WTC11 (cell line): ENCODE data around the gene MARCKSL1. TPM values are rescaled to one million over a fixed set of nuclear protein-coding genes. Genes with fewer than 3 reads are reported as not detected.

ENCODE experiments used
- ATAC-seq: fragments of 200-7000 bp; cut with Tn5 transposase; 2 replicates; pipeline ENCODE4 v1.10.0; 2021; ENCODE audit warnings: mild to moderate bottlenecking, moderate library complexity
- CTCF ChIA-PET: fragments of 300-600 bp; sonication (Branson Sonifier 250); formaldehyde crosslinking; loops from one replicate; lab custom pipeline; 2021; ENCODE audit warnings: antibody characterized with exemption; lab: Charles Lee
- POLR2A ChIA-PET: fragments of 350-600 bp; sonication (Branson Sonifier 250); formaldehyde crosslinking; loops from one replicate; lab custom pipeline; 2021; ENCODE audit warnings: antibody characterized with exemption; lab: Charles Lee
- DNase-seq: peaks from one replicate; pipeline ENCODE4 v3.0.0; 2021; ENCODE audit warnings: low spot score
- H3K27ac Mint-ChIP-seq: 2 replicates; pipeline ENCODE4 v1.8.0; 2021; ENCODE audit warnings: mixed read lengths
- H3K27me3 Mint-ChIP-seq: 2 replicates; pipeline ENCODE4 v1.8.0; 2021; ENCODE audit warnings: low read depth, mild to moderate bottlenecking, moderate library complexity, mixed read lengths
- H3K36me3 Mint-ChIP-seq: 2 replicates; pipeline ENCODE4 v1.8.0; 2021; ENCODE audit warnings: mixed read lengths
- H3K4me1 Mint-ChIP-seq: 2 replicates; pipeline ENCODE4 v1.8.0; 2022; ENCODE audit warnings: mixed read lengths
- H3K4me3 Mint-ChIP-seq: 2 replicates; pipeline ENCODE4 v1.8.0; 2021; ENCODE audit warnings: mild to moderate bottlenecking, moderate library complexity, mixed read lengths
- H3K9me3 Mint-ChIP-seq: 2 replicates; pipeline ENCODE4 v1.8.0; 2021; ENCODE audit warnings: mixed read lengths
- ELF4 ChIP-seq: sonication (generic); formaldehyde crosslinking; IDR thresholded peaks from 2 replicates; pipeline ENCODE4 v1.8.1; 2022; ENCODE audit warnings: low read depth, mild to moderate bottlenecking, moderate library complexity, missing genetic modification reagents
- EMX1 ChIP-seq: fragments of 250-450 bp; sonication (Bioruptor Pico); IDR thresholded peaks from 2 replicates; pipeline ENCODE4 v1.8.0; 2021; ENCODE audit warnings: mild to moderate bottlenecking
- ESRRA ChIP-seq: sonication (generic); formaldehyde crosslinking; IDR thresholded peaks from 2 replicates; pipeline ENCODE4 v1.8.1; 2022; ENCODE audit warnings: mild to moderate bottlenecking, missing genetic modification reagents, borderline replicate concordance
- ETV6 ChIP-seq: sonication (generic); formaldehyde crosslinking; IDR thresholded peaks from 2 replicates; pipeline ENCODE4 v1.8.1; 2022; ENCODE audit warnings: mild to moderate bottlenecking, missing genetic modification reagents
- MXD4 ChIP-seq: fragments of 250-450 bp; sonication (Bioruptor Pico); IDR thresholded peaks from 2 replicates; pipeline ENCODE4 v1.8.0; 2021; ENCODE audit warnings: mild to moderate bottlenecking, moderate library complexity, borderline replicate concordance
- RELA ChIP-seq: sonication (generic); formaldehyde crosslinking; IDR thresholded peaks from 2 replicates; pipeline ENCODE4 v1.8.1; 2022; ENCODE audit warnings: missing genetic modification reagents, mild to moderate bottlenecking, borderline replicate concordance
- TEAD1 ChIP-seq: sonication (generic); formaldehyde crosslinking; IDR thresholded peaks from 2 replicates; pipeline ENCODE4 v1.8.0; 2022; ENCODE audit warnings: mild to moderate bottlenecking, missing genetic modification reagents
- TEAD4 ChIP-seq: sonication (generic); formaldehyde crosslinking; IDR thresholded peaks from 2 replicates; pipeline ENCODE4 v1.8.0; 2022; ENCODE audit warnings: mild to moderate bottlenecking, missing genetic modification reagents
- TP53 ChIP-seq: sonication (generic); formaldehyde crosslinking; IDR thresholded peaks from 2 replicates; pipeline ENCODE4 v1.8.1; 2023; ENCODE audit warnings: mild to moderate bottlenecking, missing genetic modification reagents
- ZNF232 ChIP-seq: sonication (generic); formaldehyde crosslinking; IDR thresholded peaks from 2 replicates; pipeline ENCODE4 v1.8.0; 2022; ENCODE audit warnings: mild to moderate bottlenecking, missing genetic modification reagents
- ZNF317 ChIP-seq: sonication (generic); formaldehyde crosslinking; IDR thresholded peaks from 2 replicates; pipeline ENCODE4 v1.8.1; 2023; ENCODE audit warnings: low read depth, mild to moderate bottlenecking, moderate library complexity, missing genetic modification reagents, borderline replicate concordance
- ZNF416 ChIP-seq: fragments of 250-450 bp; sonication (Bioruptor Pico); IDR thresholded peaks from 2 replicates; pipeline ENCODE4 v1.9.0; 2021; ENCODE audit warnings: mild to moderate bottlenecking, inconsistent platforms
- ZNF423 ChIP-seq: fragments of 250-450 bp; sonication (Bioruptor Pico); IDR thresholded peaks from 2 replicates; pipeline ENCODE4 v2.1.2; 2022; ENCODE audit warnings: mild to moderate bottlenecking, moderate library complexity
- total RNA-seq: library from RNA; stranded (reverse); gene quantifications from 3 replicates; pipeline ENCODE4 v1.2.3, GENCODE V29; 2021
- TF ChIP-seq, protein P1 (sequence below): fragments of 250-450 bp; sonication (Bioruptor Pico); conservative IDR thresholded peaks from 2 replicates; pipeline ENCODE4 v1.9.0; 2021; ENCODE audit warnings: mild to moderate bottlenecking
- TF ChIP-seq, protein P2 (sequence below): fragments of 250-450 bp; sonication (Bioruptor Pico); IDR thresholded peaks from 2 replicates; pipeline ENCODE4 v1.9.0; 2021; ENCODE audit warnings: mild to moderate bottlenecking
- TF ChIP-seq, protein P3 (sequence below): sonication (generic); formaldehyde crosslinking; IDR thresholded peaks from 2 replicates; pipeline ENCODE4 v1.8.0; 2023; ENCODE audit warnings: missing genetic modification reagents
- TF ChIP-seq, protein P4 (sequence below): sonication (generic); formaldehyde crosslinking; IDR thresholded peaks from 2 replicates; pipeline ENCODE4 v1.8.0; 2022; ENCODE audit warnings: mild to moderate bottlenecking, missing genetic modification reagents
- TF ChIP-seq, protein P5 (sequence below): sonication (generic); formaldehyde crosslinking; IDR thresholded peaks from 2 replicates; pipeline ENCODE4 v1.8.1; 2022; ENCODE audit warnings: low read depth, missing genetic modification reagents, borderline replicate concordance
- TF ChIP-seq, protein P6 (sequence below): sonication (generic); formaldehyde crosslinking; IDR thresholded peaks from 2 replicates; pipeline ENCODE4 v1.8.0; 2022; ENCODE audit warnings: mild to moderate bottlenecking, missing genetic modification reagents
- TF ChIP-seq, protein P7 (sequence below): fragments of 250-450 bp; sonication (Bioruptor Pico); IDR thresholded peaks from 2 replicates; pipeline ENCODE4 v1.9.0; 2021; ENCODE audit warnings: mild to moderate bottlenecking
- TF ChIP-seq, protein P8 (sequence below): fragments of 250-450 bp; sonication (Bioruptor Pico); IDR thresholded peaks from 2 replicates; pipeline ENCODE4 v1.9.0; 2021; ENCODE audit warnings: mild to moderate bottlenecking, borderline replicate concordance

The MARCKSL1 gene
- total RNA-seq, 1 experiment from 2014 or later, result 450 TPM

DNA sequence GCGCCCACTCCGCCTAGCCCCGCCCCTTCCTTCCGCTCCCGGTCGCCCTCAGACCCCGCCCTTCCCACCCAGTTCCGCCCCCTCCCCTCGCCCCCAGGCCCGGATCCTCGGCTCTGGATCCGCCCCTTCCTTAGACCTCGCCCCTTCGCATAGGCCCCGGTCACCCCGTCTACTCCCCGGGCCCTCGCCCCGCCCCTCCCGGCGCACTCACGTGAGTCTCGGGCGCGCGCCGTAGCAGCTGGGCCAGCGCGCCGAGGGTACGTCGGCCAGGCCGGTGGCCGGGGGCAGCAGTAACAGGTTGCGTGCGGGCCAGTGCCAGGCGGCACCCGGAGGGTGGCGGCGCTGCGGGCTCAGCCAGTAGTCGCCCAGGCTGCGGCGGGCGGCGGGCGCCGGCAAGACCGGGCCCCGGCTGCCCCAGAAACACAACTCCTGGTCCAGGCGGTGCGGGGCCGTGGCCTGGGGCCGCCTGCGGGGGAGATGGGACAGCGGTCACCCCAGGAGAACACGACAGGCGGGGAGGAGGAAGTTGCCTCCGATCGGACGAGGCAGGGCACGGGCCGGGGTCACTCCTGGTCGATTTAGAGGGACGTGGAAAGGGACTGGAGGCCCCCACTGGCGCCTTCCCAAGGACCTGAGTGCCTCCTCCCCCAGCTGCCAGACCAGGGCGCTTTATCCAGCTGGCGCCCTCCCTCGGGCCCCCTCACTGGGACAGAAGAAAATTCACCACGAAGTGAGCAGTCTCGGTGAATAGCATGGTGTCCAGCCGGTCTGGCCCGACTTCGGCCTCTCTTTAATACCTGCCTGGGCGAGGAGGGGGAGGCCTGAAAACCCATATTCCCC lies 15.6 kb upstream of the MARCKSL1 start:
- ChIA-PET CTCF (interaction anchor here (0.6 to 2.1 kb wide), 16 partner anchors 8 to 358 kb away, joined by 3 to 21 read pairs (median 4); partner anchors contain the start of genes FAM229A, MARCKSL1 and TSSK3), POLR2A (interaction anchor here (0.6 to 2.6 kb wide), 8 partner anchors 8 to 103 kb away, joined by 4 to 18 read pairs (median 5); partner anchors contain the start of genes BSDC1, FAM229A, MARCKSL1 and TSSK3)
- peaks cover 55% of the 10 kb centered on the region for H3K27me3 Mint-ChIP-seq
- peaks cover 11% of the 10 kb centered on the region for H3K9me3 Mint-ChIP-seq
- peaks cover 11% of the 10 kb centered on the region for H3K36me3 Mint-ChIP-seq
- H3K4me1 Mint-ChIP-seq, result peaks cover 18% of the 10 kb centered on the region
- ATAC-seq, result peak; percentile 96
- peak overlapping the region; percentile 80 for H3K4me3 Mint-ChIP-seq
- H3K27ac Mint-ChIP-seq, result peak overlapping the region; percentile 84; the same call in 1 of the 2 replicates
- peak; percentile 96 for DNase-seq
- TF ChIP-seq EMX1 (CRISPR knock-in tag) (no peak), ZNF416 (CRISPR knock-in tag) (no peak), TEAD1 (CRISPR knock-in tag) (peak; percentile 92; the same call in 1 of the 2 replicates), ZNF423 (CRISPR knock-in tag) (no peak), MXD4 (CRISPR knock-in tag) (no peak), RELA (0 out of 2 replicates have a peak, but pooled peaks have one; percentile 65), TEAD4 (CRISPR knock-in tag) (no peak), TP53 (CRISPR knock-in tag) (0 out of 2 replicates have a peak, but pooled peaks have one; percentile 71), ZNF317 (CRISPR knock-in tag) (peak; percentile 43; the same call in 1 of the 2 replicates), ELF4 (CRISPR knock-in tag) (0 out of 2 replicates have a peak, but pooled peaks have one; percentile 17), ETV6 (peak; percentile 77; the same call in 1 of the 2 replicates), ZNF232 (CRISPR knock-in tag) (0 out of 2 replicates have a peak, but pooled peaks have one; percentile 18), ESRRA (CRISPR knock-in tag) (peak; percentile 64; the same call in 1 of the 2 replicates)
- TF ChIP-seq, protein P1, sequence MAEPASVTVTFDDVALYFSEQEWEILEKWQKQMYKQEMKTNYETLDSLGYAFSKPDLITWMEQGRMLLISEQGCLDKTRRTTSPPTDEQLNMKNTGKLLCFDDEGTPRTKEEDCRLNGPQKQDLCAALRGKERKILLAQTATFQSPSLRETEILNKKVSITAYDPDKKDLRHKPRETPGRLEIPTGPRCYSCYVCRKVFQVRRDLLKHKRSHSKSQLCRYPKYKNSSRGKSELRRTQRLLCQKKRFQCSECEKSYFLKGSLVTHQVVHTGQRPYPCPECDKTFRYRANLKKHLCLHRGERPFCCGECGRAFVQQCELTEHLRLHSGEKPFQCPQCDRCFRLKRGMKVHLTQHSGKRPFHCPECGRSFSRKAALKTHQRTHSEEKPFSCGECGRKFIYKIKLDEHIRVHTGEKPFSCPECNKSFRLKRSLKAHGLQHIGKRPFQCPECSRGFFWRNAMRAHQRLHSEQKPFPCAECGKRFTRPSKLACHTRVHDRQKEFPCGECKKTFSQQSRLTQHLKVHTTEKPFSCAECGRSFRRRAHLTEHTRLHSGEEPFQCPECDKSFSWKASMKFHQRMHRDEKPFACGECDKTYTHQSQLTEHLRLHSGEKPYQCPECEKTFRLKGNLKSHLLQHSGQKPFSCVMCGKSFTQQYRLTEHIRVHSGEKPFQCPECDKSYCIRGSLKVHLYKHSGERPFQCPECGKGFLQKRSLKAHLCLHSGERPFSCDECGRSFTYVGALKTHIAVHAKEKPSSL (CRISPR knock-in tag), result no peak
- TF ChIP-seq, protein P2, sequence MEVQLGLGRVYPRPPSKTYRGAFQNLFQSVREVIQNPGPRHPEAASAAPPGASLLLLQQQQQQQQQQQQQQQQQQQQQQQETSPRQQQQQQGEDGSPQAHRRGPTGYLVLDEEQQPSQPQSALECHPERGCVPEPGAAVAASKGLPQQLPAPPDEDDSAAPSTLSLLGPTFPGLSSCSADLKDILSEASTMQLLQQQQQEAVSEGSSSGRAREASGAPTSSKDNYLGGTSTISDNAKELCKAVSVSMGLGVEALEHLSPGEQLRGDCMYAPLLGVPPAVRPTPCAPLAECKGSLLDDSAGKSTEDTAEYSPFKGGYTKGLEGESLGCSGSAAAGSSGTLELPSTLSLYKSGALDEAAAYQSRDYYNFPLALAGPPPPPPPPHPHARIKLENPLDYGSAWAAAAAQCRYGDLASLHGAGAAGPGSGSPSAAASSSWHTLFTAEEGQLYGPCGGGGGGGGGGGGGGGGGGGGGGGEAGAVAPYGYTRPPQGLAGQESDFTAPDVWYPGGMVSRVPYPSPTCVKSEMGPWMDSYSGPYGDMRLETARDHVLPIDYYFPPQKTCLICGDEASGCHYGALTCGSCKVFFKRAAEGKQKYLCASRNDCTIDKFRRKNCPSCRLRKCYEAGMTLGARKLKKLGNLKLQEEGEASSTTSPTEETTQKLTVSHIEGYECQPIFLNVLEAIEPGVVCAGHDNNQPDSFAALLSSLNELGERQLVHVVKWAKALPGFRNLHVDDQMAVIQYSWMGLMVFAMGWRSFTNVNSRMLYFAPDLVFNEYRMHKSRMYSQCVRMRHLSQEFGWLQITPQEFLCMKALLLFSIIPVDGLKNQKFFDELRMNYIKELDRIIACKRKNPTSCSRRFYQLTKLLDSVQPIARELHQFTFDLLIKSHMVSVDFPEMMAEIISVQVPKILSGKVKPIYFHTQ (CRISPR knock-in tag), result no peak
- TF ChIP-seq, protein P3, sequence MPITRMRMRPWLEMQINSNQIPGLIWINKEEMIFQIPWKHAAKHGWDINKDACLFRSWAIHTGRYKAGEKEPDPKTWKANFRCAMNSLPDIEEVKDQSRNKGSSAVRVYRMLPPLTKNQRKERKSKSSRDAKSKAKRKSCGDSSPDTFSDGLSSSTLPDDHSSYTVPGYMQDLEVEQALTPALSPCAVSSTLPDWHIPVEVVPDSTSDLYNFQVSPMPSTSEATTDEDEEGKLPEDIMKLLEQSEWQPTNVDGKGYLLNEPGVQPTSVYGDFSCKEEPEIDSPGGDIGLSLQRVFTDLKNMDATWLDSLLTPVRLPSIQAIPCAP, result peak; percentile 76; the same call in 1 of the 2 replicates
- TF ChIP-seq, protein P4, sequence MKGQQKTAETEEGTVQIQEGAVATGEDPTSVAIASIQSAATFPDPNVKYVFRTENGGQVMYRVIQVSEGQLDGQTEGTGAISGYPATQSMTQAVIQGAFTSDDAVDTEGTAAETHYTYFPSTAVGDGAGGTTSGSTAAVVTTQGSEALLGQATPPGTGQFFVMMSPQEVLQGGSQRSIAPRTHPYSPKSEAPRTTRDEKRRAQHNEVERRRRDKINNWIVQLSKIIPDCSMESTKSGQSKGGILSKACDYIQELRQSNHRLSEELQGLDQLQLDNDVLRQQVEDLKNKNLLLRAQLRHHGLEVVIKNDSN, result peak; percentile 80; the same call in 1 of the 2 replicates
- TF ChIP-seq, protein P5, sequence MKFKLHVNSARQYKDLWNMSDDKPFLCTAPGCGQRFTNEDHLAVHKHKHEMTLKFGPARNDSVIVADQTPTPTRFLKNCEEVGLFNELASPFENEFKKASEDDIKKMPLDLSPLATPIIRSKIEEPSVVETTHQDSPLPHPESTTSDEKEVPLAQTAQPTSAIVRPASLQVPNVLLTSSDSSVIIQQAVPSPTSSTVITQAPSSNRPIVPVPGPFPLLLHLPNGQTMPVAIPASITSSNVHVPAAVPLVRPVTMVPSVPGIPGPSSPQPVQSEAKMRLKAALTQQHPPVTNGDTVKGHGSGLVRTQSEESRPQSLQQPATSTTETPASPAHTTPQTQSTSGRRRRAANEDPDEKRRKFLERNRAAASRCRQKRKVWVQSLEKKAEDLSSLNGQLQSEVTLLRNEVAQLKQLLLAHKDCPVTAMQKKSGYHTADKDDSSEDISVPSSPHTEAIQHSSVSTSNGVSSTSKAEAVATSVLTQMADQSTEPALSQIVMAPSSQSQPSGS, result no peak
- TF ChIP-seq, protein P6, sequence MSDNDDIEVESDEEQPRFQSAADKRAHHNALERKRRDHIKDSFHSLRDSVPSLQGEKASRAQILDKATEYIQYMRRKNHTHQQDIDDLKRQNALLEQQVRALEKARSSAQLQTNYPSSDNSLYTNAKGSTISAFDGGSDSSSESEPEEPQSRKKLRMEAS (CRISPR knock-in tag), result peak; percentile 27; the same call in 1 of the 2 replicates
- TF ChIP-seq, protein P7, sequence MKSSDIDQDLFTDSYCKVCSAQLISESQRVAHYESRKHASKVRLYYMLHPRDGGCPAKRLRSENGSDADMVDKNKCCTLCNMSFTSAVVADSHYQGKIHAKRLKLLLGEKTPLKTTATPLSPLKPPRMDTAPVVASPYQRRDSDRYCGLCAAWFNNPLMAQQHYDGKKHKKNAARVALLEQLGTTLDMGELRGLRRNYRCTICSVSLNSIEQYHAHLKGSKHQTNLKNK, result no peak
- TF ChIP-seq, protein P8, sequence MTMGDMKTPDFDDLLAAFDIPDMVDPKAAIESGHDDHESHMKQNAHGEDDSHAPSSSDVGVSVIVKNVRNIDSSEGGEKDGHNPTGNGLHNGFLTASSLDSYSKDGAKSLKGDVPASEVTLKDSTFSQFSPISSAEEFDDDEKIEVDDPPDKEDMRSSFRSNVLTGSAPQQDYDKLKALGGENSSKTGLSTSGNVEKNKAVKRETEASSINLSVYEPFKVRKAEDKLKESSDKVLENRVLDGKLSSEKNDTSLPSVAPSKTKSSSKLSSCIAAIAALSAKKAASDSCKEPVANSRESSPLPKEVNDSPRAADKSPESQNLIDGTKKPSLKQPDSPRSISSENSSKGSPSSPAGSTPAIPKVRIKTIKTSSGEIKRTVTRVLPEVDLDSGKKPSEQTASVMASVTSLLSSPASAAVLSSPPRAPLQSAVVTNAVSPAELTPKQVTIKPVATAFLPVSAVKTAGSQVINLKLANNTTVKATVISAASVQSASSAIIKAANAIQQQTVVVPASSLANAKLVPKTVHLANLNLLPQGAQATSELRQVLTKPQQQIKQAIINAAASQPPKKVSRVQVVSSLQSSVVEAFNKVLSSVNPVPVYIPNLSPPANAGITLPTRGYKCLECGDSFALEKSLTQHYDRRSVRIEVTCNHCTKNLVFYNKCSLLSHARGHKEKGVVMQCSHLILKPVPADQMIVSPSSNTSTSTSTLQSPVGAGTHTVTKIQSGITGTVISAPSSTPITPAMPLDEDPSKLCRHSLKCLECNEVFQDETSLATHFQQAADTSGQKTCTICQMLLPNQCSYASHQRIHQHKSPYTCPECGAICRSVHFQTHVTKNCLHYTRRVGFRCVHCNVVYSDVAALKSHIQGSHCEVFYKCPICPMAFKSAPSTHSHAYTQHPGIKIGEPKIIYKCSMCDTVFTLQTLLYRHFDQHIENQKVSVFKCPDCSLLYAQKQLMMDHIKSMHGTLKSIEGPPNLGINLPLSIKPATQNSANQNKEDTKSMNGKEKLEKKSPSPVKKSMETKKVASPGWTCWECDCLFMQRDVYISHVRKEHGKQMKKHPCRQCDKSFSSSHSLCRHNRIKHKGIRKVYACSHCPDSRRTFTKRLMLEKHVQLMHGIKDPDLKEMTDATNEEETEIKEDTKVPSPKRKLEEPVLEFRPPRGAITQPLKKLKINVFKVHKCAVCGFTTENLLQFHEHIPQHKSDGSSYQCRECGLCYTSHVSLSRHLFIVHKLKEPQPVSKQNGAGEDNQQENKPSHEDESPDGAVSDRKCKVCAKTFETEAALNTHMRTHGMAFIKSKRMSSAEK (CRISPR knock-in tag), result no peak
